Adrenal gland (tissue), 12 donors: Measurements from ENCODE around the gene ARHGAP30. TPM values are rescaled to one million over a fixed set of nuclear protein-coding genes. Genes with fewer than 3 reads are reported as not detected.
A peak's percentile ranks its signal among the peaks of the same experiment; 100 is the strongest.

Experiments used
- DNase-seq, 7 donors: peaks; one replicate each; pipeline ENCODE4 v3.0.0-alpha.2; 2019 to 2020
- H3K27ac ChIP-seq, 5 donors: fragments of 200-600 bp; sonication (generic) in 4 of 5; 1 replicate in 3 of 5; 2 replicates in 2 of 5; pipeline versions ENCODE4 v1.5.1 to v1.8.0; 2016 to 2020; ENCODE audit warnings: mild to moderate bottlenecking in 1 of 5
- H3K27me3 ChIP-seq: fragments of 200-600 bp; 2 replicates; pipeline ENCODE4 v1.8.0; 2021
- H3K36me3 ChIP-seq, 2 donors: fragments of 200-600 bp; replicated peaks in 1 of 2; 1 replicate in 1 of 2; 2 replicates in 1 of 2; pipeline versions ENCODE4 v1.5.1 to v1.8.0; 2018 to 2022
- H3K4me1 ChIP-seq, 2 donors: fragments of 200-600 bp; replicated peaks in 1 of 2; 1 replicate in 1 of 2; 2 replicates in 1 of 2; pipeline versions ENCODE4 v1.5.1 to v1.8.0; 2018 to 2021
- H3K4me3 ChIP-seq, 4 donors: fragments of 200-600 bp; sonication (generic) in 3 of 4; one replicate each; pipeline ENCODE4 v1.5.1; 2016 to 2018
- H3K9me3 ChIP-seq, 3 donors: fragments of 200-600 bp; sonication (generic) in 1 of 3; replicated peaks in 1 of 3; 1 replicate in 2 of 3; 2 replicates in 1 of 3; pipeline versions ENCODE4 v1.5.1 to v1.8.0; 2016 to 2021
- CTCF ChIP-seq, 6 experiments: fragments of 450-650 bp in 4 of 6; fragments of 200-600 bp in 2 of 6; sonication (generic) in 1 of 6; IDR thresholded peaks; 1 replicate in 5 of 6; 2 replicates in 1 of 6; pipeline versions ENCODE4 v1.5.1 to v1.8.0; 2016 to 2021; ENCODE audit warnings: antibody characterized with exemption in 6 of 6, mild to moderate bottlenecking in 2 of 6, moderate library complexity in 1 of 6
- POLR2A ChIP-seq, 2 donors: fragments of 450-650 bp; IDR thresholded peaks; one replicate each; pipeline ENCODE4 v1.6.1; 2017; ENCODE audit warnings: antibody characterized with exemption in 2 of 2, mild to moderate bottlenecking in 2 of 2, moderate library complexity in 1 of 2
- WGBS, 4 donors: extraction: QIAGEN DNeasy Blood & Tissue Kit in 2 of 4; methylation state at CpG; one replicate each; pipeline versions ENCODE4 v1.1.5 to v1.1.7; 2013 to 2017; 5-methylcytosine and 5-hydroxymethylcytosine counted together
- intact Hi-C, 2 donors: fragments of 100-400 bp; cut with DNase I; formaldehyde crosslinking; loops; one replicate each; pipeline versions ENCODE4 v1.14.1 to v1.15.0; 2022 to 2023
- polyA plus RNA-seq, 3 donors: library from polyadenylated mRNA; stranded (reverse); fragments of 200-250 nt in 2 of 3; fragments of 350-450 nt in 1 of 3; fragmentation: Illumina TruSeq in 1 of 3; extraction: RNeasy Lipid Tissue Mini Kit (QIAGEN cat#74804) in 1 of 3; gene quantifications; one replicate each; pipeline ENCODE4 v1.2.3, GENCODE V29; 2013 to 2014
- total RNA-seq, 9 donors: library from RNA; depleted of rRNA in 4 of 9; stranded (reverse); fragments of >200 nt in 4 of 9; fragments of 120-200 nt in 1 of 9; fragmentation: NEBNext Ultra II Directional in 1 of 9; extraction: Animal tissue kit (Norgen Biotek cat#: 25700) in 1 of 9; gene quantifications; one replicate each; pipeline versions ENCODE4 v1.1.0 to v1.2.4, GENCODE V29; 2013 to 2023
- donor health status: healthy with polysubstance abuse.
- donor health status: Bipolar disorder and iron deficiency.
- donor health status: DM: yes; HTN: yes; CAD: no.
- donor health status: DM: no; HTN: no; CAD: no.
- donor health status: DM: no; HTN: no; CAD: no.
- donor health status: DM: yes; HTN: yes; CAD: no.

Gene ARHGAP30
- total and polyA plus RNA-seq, 12 donors: 0.89 to 17.5 (median 9.9) TPM

- Histone ChIP-seq H3K4me3 (no peak overlapping the region), H3K9me3 (no peaks in the 10 kb centered on the region), H3K4me1 (peaks cover 14 to 35% of the 10 kb centered on the region in 2 donors), H3K27me3 (no peaks in the 10 kb centered on the region), H3K36me3 (no peaks in the 10 kb centered on the region), H3K27ac (no peak overlapping the region)
- DNase-seq: no peak
- intact Hi-C loops: no loop called here
- TF ChIP-seq CTCF (IDR thresholded peaks at IDR 0.05) (no peak), POLR2A (IDR thresholded peaks at IDR 0.05) (no peak)
- WGBS, 4 donors: 86 to 93% (median 89%) methylated on average over 2 of the region's 2 CpGs
Measured at GRCh38 chr1:161021970-161022353, 47.7 kb downstream of the ARHGAP30 start.

- H3K4me1 ChIP-seq: peaks cover 14 to 35% of the 10 kb centered on the region in 2 donors
- DNase-seq: peak; percentile 87 to 93 (median 91)
- H3K27ac ChIP-seq: peak overlapping the region in 4 of 5 donors; percentile 43 to 78 (median 68)
- H3K27me3 ChIP-seq: no peaks in the 10 kb centered on the region
- WGBS, 4 donors: 13 to 21% (median 15%) methylated on average over 19 to 34 of the region's 34 CpGs
- H3K36me3 ChIP-seq: no peaks in the 10 kb centered on the region
- H3K9me3 ChIP-seq: no peaks in the 10 kb centered on the region
- TF ChIP-seq CTCF (IDR thresholded peaks at IDR 0.05) (no peak), POLR2A (IDR thresholded peaks at IDR 0.05) (peak; percentile 5 to 77)
- peak overlapping the region in 2 of 4 donors; percentile 41 to 74 for H3K4me3 ChIP-seq
- intact Hi-C loops: no loop called here
Measured at GRCh38 chr1:161021165-161021969, 48.3 kb downstream of the ARHGAP30 start.

GRCh38 chr1:161020509-161021164 lies 49.1 kb downstream of the ARHGAP30 start, which contains the start of gene F11R:
TSS of gene F11R (minus strand) at chr1:161021152. CDS start at chr1:161021073, 79 bp downstream.
- peak; percentile 60 to 74 (median 66) for DNase-seq
- H3K27ac ChIP-seq: peak within 1 kb of the TSS; percentile 12 to 78 (median 64)
- TF ChIP-seq POLR2A (IDR thresholded peaks at IDR 0.05) (no peak), CTCF (IDR thresholded peaks at IDR 0.05) (peak in 5 of 6 experiments; percentile 7 to 57 (median 55))
- H3K4me3 ChIP-seq: peak within 1 kb of the TSS in 3 of 4 donors; percentile 41 to 79 (median 74)
- no peaks in the 10 kb centered on the region for H3K36me3 ChIP-seq
- 0 to 1% (median 0%) methylated on average over 15 to 36 of the region's 36 CpGs for WGBS, 4 donors
- H3K27me3 ChIP-seq: no peaks in the 10 kb centered on the region
- peaks cover 14 to 35% of the 10 kb centered on the region in 2 donors for H3K4me1 ChIP-seq
- no peaks in the 10 kb centered on the region for H3K9me3 ChIP-seq
- intact Hi-C loops: no loop called here
